Suprapubic skin (tissue), 4 donors: ENCODE measurements around the gene MAJIN. TPM values are rescaled to one million over a fixed set of nuclear protein-coding genes. Genes with fewer than 3 reads are reported as not detected.

Source experiments
- DNase-seq, 2 donors: peaks; one replicate each; pipeline ENCODE4 v3.0.0-alpha.2; 2019; ENCODE audit warnings: low spot score in 2 of 2
- H3K27ac ChIP-seq: fragments of 200-600 bp; sonication (generic); one replicate; pipeline ENCODE4 v1.5.1; 2019
- H3K27me3 ChIP-seq: fragments of 200-600 bp; sonication (generic); one replicate; pipeline ENCODE4 v1.5.1; 2019
- H3K36me3 ChIP-seq: fragments of 200-600 bp; sonication (generic); one replicate; pipeline ENCODE4 v1.5.1; 2019
- H3K4me1 ChIP-seq: fragments of 200-600 bp; sonication (generic); one replicate; pipeline ENCODE4 v1.5.1; 2019
- H3K4me3 ChIP-seq: fragments of 200-600 bp; sonication (generic); one replicate; pipeline ENCODE4 v1.5.1; 2019; ENCODE audit warnings: mild to moderate bottlenecking
- H3K9me3 ChIP-seq: fragments of 200-600 bp; sonication (generic); one replicate; pipeline ENCODE4 v1.5.1; 2019
- EP300 ChIP-seq: sonication (generic); formaldehyde crosslinking; IDR thresholded peaks from one replicate; pipeline ENCODE4 v1.6.1; 2017; ENCODE audit warnings: antibody characterized with exemption
- POLR2A ChIP-seq, 2 donors: fragments of 450-650 bp; IDR thresholded peaks; one replicate each; pipeline ENCODE4 v1.6.1; 2017; ENCODE audit warnings: antibody characterized with exemption in 2 of 2, mild to moderate bottlenecking in 2 of 2, moderate library complexity in 2 of 2
- POLR2AphosphoS5 ChIP-seq, 3 donors: sonication (generic); formaldehyde crosslinking; IDR thresholded peaks; one replicate each; pipeline ENCODE4 v1.6.1; 2017; ENCODE audit warnings: antibody characterized with exemption in 3 of 3
- WGBS: methylation state at CpG from one replicate; pipeline ENCODE4 v1.1.5; 2018; 5-methylcytosine and 5-hydroxymethylcytosine counted together
- total RNA-seq, 4 donors: library from RNA; depleted of rRNA; stranded (reverse); fragments of >200 nt; gene quantifications; one replicate each; pipeline ENCODE4 v1.1.0, GENCODE V29; 2016
- TF ChIP-seq, protein P1 (sequence below), 2 donors: fragments of 200-600 bp in 1 of 2; fragments of 450-650 bp in 1 of 2; sonication (generic) in 1 of 2; IDR thresholded peaks; one replicate each; pipeline ENCODE4 v1.5.1; 2016 to 2019; ENCODE audit warnings: antibody characterized with exemption in 2 of 2, mild to moderate bottlenecking in 1 of 2, moderate library complexity in 1 of 2

MAJIN gene
- total RNA-seq, 4 donors from 2014 or later: not detected

DNA sequence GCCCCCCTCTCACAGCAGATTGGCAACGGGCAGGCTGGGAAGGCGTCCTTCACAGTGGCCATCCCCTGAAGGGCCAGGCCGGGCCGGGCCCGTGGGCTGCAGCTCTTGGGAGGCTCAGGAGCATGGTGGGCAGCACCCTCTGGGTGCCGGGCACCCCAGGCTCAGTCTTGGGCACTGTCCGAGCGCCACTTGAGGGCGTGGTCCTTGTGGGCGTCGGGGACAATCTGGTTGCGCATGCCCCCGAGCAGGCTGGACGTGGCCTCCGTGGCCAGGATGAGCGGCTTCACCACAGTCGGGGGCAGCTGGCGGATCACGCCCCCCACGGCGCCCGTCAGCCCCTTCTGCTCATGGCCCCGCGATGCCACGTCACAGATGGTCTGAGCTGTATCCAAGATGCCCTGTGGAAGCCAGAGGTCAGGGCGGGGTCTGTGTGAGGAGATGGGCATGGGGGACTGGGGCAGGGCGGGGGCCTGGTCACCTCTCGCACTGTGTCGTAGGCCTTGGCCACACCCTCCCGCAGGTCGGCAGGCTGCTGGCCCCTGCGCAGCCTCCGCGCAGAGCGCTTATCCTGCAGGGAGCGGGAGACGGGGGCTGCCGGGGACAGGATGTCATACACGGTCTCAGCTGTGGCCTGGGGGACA, 77.0 kb downstream of the MAJIN start:
- no peaks in the 10 kb centered on the region for H3K27me3 ChIP-seq
- no peak for DNase-seq
- H3K4me3 ChIP-seq: no peak overlapping the region
- no peak overlapping the region for H3K27ac ChIP-seq
- H3K9me3 ChIP-seq: no peaks in the 10 kb centered on the region
- TF ChIP-seq POLR2A (IDR thresholded peaks at IDR 0.05) (no peak), POLR2AphosphoS5 (IDR thresholded peaks at IDR 0.05) (no peak), EP300 (no peak)
- TF ChIP-seq, protein P1, sequence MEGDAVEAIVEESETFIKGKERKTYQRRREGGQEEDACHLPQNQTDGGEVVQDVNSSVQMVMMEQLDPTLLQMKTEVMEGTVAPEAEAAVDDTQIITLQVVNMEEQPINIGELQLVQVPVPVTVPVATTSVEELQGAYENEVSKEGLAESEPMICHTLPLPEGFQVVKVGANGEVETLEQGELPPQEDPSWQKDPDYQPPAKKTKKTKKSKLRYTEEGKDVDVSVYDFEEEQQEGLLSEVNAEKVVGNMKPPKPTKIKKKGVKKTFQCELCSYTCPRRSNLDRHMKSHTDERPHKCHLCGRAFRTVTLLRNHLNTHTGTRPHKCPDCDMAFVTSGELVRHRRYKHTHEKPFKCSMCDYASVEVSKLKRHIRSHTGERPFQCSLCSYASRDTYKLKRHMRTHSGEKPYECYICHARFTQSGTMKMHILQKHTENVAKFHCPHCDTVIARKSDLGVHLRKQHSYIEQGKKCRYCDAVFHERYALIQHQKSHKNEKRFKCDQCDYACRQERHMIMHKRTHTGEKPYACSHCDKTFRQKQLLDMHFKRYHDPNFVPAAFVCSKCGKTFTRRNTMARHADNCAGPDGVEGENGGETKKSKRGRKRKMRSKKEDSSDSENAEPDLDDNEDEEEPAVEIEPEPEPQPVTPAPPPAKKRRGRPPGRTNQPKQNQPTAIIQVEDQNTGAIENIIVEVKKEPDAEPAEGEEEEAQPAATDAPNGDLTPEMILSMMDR (IDR thresholded peaks at IDR 0.05): no peak
- peaks cover 6% of the 10 kb centered on the region for H3K4me1 ChIP-seq
- 81% methylated on average over 14 of the region's 39 CpGs for WGBS
- H3K36me3 ChIP-seq: peaks cover 52% of the 10 kb centered on the region

DNA sequence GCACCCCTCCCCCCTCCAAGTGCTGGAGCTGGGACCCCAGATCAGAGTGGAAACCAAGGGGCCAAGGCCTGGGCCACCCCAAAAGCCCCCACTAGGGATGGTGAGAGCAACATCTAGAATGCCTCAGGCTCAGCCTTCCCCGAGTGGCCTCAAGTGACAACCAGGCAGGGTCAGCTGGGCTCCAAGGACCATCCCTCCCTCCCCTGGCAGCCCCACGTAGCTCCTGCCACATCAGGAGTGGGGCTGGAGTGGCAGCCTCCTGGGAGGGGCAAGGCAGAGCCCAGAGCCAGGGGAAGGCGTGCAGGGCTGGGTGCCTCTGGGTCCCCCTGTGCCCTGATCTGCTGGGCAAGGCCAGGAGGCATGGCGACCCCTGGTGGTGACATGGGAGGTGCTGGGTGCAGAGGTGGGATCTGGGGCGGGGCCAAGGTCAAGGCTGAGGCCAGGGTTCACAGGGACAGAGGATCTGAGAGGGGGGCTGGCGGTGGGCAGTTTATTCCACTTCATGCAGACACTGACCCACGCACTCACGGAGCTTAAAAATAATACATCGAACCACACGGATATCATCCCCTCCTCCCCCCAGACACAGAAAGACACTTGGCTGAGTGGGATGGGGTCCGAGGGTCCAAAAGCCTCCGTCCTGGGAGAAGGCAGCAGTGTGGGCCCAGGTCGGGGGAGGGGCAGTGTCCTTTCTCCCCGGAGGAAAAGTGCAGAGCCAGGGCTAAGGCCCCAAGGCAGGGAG, 77.7 kb downstream of the MAJIN start:
- no peaks in the 10 kb centered on the region for H3K27me3 ChIP-seq
- WGBS: 53% methylated on average over 10 of the region's 14 CpGs
- H3K36me3 ChIP-seq: peaks cover 48% of the 10 kb centered on the region
- TF ChIP-seq POLR2A (IDR thresholded peaks at IDR 0.05) (no peak), POLR2AphosphoS5 (IDR thresholded peaks at IDR 0.05) (peak in 1 of 3 donors; percentile 12)
- TF ChIP-seq, protein P1 (IDR thresholded peaks at IDR 0.05): peak; percentile 58 to 84
- peaks cover 6% of the 10 kb centered on the region for H3K4me1 ChIP-seq
- no peak overlapping the region for H3K27ac ChIP-seq
- no peaks in the 10 kb centered on the region for H3K9me3 ChIP-seq
- peak; percentile 87 to 93 for DNase-seq
- H3K4me3 ChIP-seq: no peak overlapping the region

DNA sequence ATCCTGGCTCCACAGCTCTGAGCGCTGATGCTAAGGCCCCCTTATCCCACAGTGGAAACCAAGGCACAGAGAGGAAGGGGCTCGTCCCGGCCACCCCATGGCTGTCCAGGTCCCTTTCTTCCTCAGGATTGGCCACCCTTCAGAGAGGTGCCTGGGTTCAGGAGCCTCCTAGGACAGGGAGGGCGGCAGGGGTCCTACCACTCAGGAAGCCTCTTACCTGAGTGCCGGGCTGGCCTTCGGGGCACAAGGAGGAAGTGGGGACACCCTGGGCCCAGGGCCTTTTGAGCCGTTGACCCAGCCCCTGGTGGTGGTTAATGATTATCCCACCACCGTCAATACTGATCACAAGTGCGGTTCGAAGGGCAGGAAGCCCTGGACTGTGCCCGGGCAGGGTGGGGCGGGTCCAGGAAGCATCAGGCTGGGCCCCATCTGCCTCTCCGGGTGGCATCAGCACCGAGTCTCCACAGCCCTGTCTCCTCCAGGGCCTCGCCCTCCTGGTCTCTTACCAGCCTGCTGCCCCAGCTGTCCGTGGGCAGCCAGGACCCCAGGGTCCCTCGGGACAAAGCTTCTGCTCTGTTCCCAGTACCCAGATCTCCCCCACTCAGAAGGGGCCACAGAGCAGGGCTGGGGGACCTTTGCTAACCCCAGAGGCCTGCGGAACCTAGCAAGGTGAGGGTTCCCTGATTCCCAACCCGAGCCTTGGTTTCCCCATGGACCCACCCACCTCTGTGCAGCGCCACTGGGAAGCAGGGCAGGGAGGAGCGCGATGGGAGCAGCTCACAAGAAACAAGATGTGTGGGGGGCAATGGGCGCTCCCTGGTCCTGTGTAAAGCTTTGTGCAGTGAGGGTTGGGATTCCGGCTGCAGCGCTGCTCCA, 78.5 kb downstream of the MAJIN start:
- WGBS: 69% methylated on average over 13 of the region's 25 CpGs
- Histone ChIP-seq H3K27ac (no peak overlapping the region), H3K36me3 (peaks cover 40% of the 10 kb centered on the region), H3K27me3 (no peaks in the 10 kb centered on the region), H3K4me1 (peaks cover 8% of the 10 kb centered on the region), H3K4me3 (no peak overlapping the region), H3K9me3 (no peaks in the 10 kb centered on the region)
- DNase-seq: no peak
- TF ChIP-seq EP300 (no peak), POLR2AphosphoS5 (IDR thresholded peaks at IDR 0.05) (no peak), POLR2A (IDR thresholded peaks at IDR 0.05) (no peak)
- TF ChIP-seq, protein P1 (IDR thresholded peaks at IDR 0.05): no peak

DNA sequence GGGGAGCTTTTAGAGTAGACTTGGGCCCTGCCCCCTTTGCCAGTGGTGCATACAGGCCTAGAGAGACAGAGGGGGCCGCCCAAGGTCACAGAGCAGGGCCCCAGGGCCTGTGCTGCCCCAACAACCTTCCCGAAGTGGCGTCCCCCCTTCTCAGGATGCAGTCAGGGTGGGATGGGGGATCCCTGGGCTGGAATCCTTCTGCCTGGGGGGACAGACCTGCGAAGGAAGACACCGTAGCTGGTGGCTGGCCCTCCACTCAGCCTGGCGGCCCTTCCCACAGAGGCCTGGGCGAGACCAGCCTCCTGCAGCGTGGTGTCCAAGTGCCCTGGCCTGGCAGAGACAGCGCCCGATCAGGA, 79.1 kb downstream of the MAJIN start:
- WGBS: 96% methylated on average over 7 of the region's 10 CpGs

More for the DNA sequence above, 79.1 kb downstream of the MAJIN start:
- TF ChIP-seq POLR2A (IDR thresholded peaks at IDR 0.05): no peak
- no peak for TF ChIP-seq POLR2AphosphoS5 (IDR thresholded peaks at IDR 0.05)
- no peak for TF ChIP-seq EP300
- TF ChIP-seq, protein P1 (IDR thresholded peaks at IDR 0.05): no peak
- Histone ChIP-seq H3K36me3 (peaks cover 34% of the 10 kb centered on the region), H3K27ac (no peak overlapping the region), H3K4me1 (peaks cover 14% of the 10 kb centered on the region), H3K27me3 (no peaks in the 10 kb centered on the region), H3K9me3 (no peaks in the 10 kb centered on the region), H3K4me3 (no peak overlapping the region)
- no peak for DNase-seq
